Activated CD4-positive, alpha-beta T cell treated with anti-CD3 and anti-CD28 coated beads for 36 hours (primary cell): ENCODE results near the gene PGAM5. TPM values are rescaled to one million over a fixed set of nuclear protein-coding genes. Genes with fewer than 3 reads are reported as not detected.

ENCODE experiments used
- ATAC-seq: fragments of 200-7000 bp; cut with Tn5 transposase; one replicate; pipeline ENCODE4 v1.10.0; 2021; ENCODE audit warnings: mild to moderate bottlenecking, moderate library complexity
- CTCF ChIA-PET: fragments of 350-600 bp; sonication (Branson Sonifier 250); formaldehyde crosslinking; loops from one replicate; lab custom pipeline; 2021; ENCODE audit warnings: antibody characterized with exemption; lab: Charles Lee
- POLR2A ChIA-PET: fragments of 350-600 bp; sonication (Branson Sonifier 250); formaldehyde crosslinking; loops from one replicate; lab custom pipeline; 2021; ENCODE audit warnings: antibody characterized with exemption, inconsistent platforms; lab: Charles Lee
- DNase-seq: peaks from one replicate; pipeline ENCODE4 v3.0.0-alpha.2; 2020
- H3K27ac Mint-ChIP-seq: one replicate; pipeline ENCODE4 v1.8.0; 2021; ENCODE audit warnings: mixed read lengths
- H3K27me3 Mint-ChIP-seq: one replicate; pipeline ENCODE4 v1.8.0; 2021; ENCODE audit warnings: mixed read lengths
- H3K36me3 Mint-ChIP-seq: one replicate; pipeline ENCODE4 v1.8.0; 2021; ENCODE audit warnings: low read depth, mixed read lengths
- H3K4me1 Mint-ChIP-seq: one replicate; pipeline ENCODE4 v1.8.0; 2021; ENCODE audit warnings: mixed read lengths
- H3K4me3 Mint-ChIP-seq: one replicate; pipeline ENCODE4 v1.8.0; 2021; ENCODE audit warnings: mild to moderate bottlenecking, moderate library complexity, mixed read lengths
- H3K9me3 Mint-ChIP-seq: one replicate; pipeline ENCODE4 v1.8.0; 2021; ENCODE audit warnings: low read depth, mixed read lengths
- intact Hi-C, 2 experiments: fragments of 100-400 bp; cut with DNase I in 1 of 2; cut with micrococcal nuclease in 1 of 2; formaldehyde crosslinking; loops; one replicate each; pipeline versions ENCODE4 v1.14.2 to v1.15.1; 2022 to 2024; cut with DNase I, micrococcal nuclease
- total RNA-seq, 2 experiments: library from RNA; stranded (reverse); gene quantifications; one replicate each; pipeline ENCODE4 v1.2.3, GENCODE V29; 2021

Gene PGAM5
- total RNA-seq, 2 experiments from 2014 or later = 65.6 to 74.0 TPM

DNA sequence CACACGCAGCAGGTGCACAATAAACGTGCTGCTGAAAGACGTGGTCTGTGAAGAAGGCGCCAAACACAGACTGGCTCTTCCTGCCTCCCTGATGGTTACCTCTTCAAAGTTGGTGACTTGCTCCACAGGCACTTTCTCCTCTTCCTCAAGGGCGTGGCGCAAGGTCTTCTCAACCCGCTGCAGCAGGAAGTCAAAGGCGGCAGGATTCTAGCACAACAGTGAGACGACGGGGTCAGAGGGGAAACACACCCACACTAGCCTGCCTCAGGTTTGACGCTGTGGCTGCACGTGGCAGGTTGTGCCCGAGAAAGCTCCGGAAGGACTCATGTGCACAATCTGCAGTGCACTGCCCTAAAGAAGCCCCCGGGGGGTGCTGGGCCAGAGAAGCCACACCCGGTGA is 38.5 kb upstream of the PGAM5 start:
- no peaks in the 10 kb centered on the region for H3K27me3 Mint-ChIP-seq
- ATAC-seq = no peak
- ChIA-PET POLR2A (no interaction called here), CTCF (no interaction called here)
- H3K27ac Mint-ChIP-seq = peak overlapping the region; percentile 25
- H3K4me1 Mint-ChIP-seq = no peaks in the 10 kb centered on the region
- peaks cover 63% of the 10 kb centered on the region for H3K36me3 Mint-ChIP-seq
- DNase-seq = no peak
- intact Hi-C loops = no loop called here
- H3K9me3 Mint-ChIP-seq = no peaks in the 10 kb centered on the region
- H3K4me3 Mint-ChIP-seq = no peak overlapping the region

GRCh38 chr12:132672678-132673077 is 38.0 kb upstream of the PGAM5 start:
- no peaks in the 10 kb centered on the region for H3K4me1 Mint-ChIP-seq
- no peak overlapping the region for H3K27ac Mint-ChIP-seq
- intact Hi-C loops = no loop called here
- H3K36me3 Mint-ChIP-seq = peaks cover 63% of the 10 kb centered on the region
- POLR2A ChIA-PET = no interaction called here
- no peaks in the 10 kb centered on the region for H3K9me3 Mint-ChIP-seq
- ATAC-seq (no peak), DNase-seq (no peak)
- CTCF ChIA-PET = no interaction called here
- no peaks in the 10 kb centered on the region for H3K27me3 Mint-ChIP-seq
- H3K4me3 Mint-ChIP-seq = no peak overlapping the region

DNA sequence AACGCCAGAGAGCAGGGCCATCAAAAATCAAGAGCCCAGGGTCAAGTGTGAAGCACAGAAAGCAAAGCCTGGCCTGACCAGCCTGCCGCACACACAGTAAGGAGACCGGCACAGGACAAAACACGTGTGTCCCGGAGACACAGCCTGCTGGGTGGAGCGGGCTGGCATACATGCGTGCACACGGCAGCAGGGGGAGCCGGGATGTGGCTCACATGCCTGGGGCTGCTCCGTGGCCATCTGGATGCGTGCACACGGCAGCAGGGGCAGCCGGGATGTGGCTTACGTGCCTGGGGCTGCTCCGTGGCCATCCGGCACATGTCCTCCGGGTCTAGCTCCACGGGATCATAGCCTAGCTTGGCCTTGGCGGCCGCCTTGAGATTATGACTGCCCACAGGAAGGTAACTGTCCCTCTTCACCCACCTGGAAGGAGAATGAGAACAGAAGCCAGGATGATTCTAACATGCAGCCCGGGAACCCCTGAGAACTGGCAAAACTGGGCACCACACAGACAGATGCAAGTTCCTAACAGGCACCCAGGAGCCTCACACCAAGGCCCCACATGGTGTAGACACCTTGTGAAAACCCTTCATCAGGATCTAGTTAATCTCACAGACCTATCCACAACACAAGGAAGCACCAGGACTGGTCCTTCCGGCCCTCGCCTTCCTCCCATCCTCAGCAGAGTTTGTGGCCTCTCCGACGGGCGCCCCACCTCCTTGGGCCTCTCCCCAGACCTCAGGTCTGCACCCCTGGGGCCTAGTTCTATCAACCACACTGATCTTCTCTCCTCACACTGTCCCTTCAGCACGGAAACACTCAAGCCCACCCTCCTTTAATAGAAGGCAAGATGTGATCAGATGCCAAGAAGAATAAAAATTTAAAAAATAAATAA is 37.1 kb upstream of the PGAM5 start:
- Mint-ChIP-seq H3K9me3 (no peaks in the 10 kb centered on the region), H3K4me1 (no peaks in the 10 kb centered on the region), H3K27me3 (no peaks in the 10 kb centered on the region), H3K4me3 (no peak overlapping the region), H3K36me3 (peaks cover 55% of the 10 kb centered on the region), H3K27ac (no peak overlapping the region)
- ATAC-seq = no peak
- POLR2A ChIA-PET = no interaction called here
- no peak for DNase-seq
- intact Hi-C loops = no loop called here
- CTCF ChIA-PET = no interaction called here

DNA sequence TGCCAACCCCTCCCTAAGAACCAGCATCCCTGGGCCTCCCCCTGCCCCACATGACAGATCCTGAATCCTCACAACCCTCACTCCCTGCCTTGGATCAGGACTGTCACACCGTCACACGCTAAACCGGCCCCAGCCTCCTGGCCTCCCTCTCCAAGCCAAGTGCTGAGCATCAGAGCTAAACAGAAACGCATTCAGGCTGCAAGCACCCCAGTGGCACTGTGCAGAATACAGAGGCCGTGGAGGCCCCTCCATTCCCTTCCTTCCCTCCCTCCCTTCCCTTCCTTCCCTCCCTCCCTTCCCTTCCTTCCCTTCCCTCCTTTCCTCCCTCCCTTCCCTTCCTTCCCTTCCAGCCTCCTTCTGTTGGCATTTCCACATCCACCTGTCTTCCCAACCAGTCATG is 36.1 kb upstream of the PGAM5 start:
- Mint-ChIP-seq H3K27me3 (no peaks in the 10 kb centered on the region), H3K4me3 (no peak overlapping the region), H3K36me3 (peaks cover 56% of the 10 kb centered on the region), H3K27ac (no peak overlapping the region), H3K4me1 (no peaks in the 10 kb centered on the region), H3K9me3 (no peaks in the 10 kb centered on the region)
- intact Hi-C loops = no loop called here
- no peak for DNase-seq
- POLR2A ChIA-PET = no interaction called here
- no peak for ATAC-seq
- CTCF ChIA-PET = no interaction called here

DNA sequence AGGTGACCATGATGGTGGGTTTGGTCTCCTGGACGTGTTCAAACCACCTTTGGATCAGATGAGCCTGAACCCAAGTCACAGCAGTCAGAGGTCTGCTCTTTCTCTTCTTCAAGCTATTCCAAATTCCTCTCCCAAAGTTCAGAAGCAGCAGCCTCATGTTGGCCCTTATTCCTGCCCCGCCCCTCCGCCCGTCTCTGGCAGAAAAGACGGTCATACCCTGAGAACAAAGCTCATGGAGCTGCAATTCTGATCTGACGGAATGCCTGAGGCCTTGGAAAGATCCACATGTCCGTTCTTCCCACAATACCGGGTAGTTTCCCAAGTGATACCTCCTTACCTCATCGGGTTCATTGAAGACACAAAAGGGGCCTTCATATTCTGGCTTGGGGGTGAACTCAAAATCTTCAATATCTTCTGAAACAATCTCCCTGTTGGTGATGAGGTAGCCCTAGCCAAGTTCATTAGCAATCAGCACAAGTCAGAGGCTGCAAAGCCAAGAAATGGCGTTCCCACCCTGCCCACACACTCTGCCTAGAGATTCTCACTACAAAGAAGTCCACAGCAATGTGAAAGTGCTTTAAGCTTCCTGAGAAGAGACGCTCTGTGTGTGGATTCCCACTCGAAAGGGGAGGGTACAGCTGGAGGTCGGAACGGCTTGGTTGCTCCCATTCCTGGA is 34.7 kb upstream of the PGAM5 start:
- H3K27ac Mint-ChIP-seq = no peak overlapping the region
- no peaks in the 10 kb centered on the region for H3K27me3 Mint-ChIP-seq
- ChIA-PET CTCF (interaction anchor here (0.6 kb wide), 1 partner anchor 32 kb away, joined by 3 read pairs; no protein-coding TSS in a partner anchor), POLR2A (no interaction called here)
- ATAC-seq = no peak
- H3K4me3 Mint-ChIP-seq = no peak overlapping the region
- H3K9me3 Mint-ChIP-seq = no peaks in the 10 kb centered on the region
- intact Hi-C loops = no loop called here
- no peak for DNase-seq
- H3K36me3 Mint-ChIP-seq = peaks cover 60% of the 10 kb centered on the region
- no peaks in the 10 kb centered on the region for H3K4me1 Mint-ChIP-seq

- H3K4me1 Mint-ChIP-seq = no peaks in the 10 kb centered on the region
- POLR2A ChIA-PET = no interaction called here
Observed at GRCh38 chr12:132677492-132677891, 33.1 kb upstream of the PGAM5 start.

DNA sequence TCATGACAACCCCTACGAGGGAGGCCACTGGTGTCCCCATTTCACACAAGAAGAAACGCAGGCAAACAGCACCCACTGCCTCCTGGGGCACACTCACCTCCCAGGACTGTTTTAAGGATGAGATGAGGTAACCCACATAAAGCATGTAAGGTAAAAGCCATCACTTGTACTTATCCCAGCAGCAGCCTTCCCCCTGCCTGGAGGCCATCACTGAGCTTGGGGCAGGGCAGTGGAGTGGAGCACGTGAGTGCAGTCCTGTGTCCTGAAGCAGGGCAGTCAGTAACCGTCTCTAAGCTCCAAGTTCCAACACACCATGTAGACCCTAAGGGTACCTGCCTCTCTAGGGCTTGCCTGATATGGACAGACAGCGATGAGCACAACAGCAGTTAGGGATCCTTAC is 25.2 kb upstream of the PGAM5 start:
- DNase-seq (no peak), ATAC-seq (no peak)
- Mint-ChIP-seq H3K36me3 (peaks cover 19% of the 10 kb centered on the region), H3K4me3 (peak overlapping the region; percentile 72), H3K4me1 (peaks cover 19% of the 10 kb centered on the region), H3K27me3 (no peaks in the 10 kb centered on the region), H3K9me3 (no peaks in the 10 kb centered on the region), H3K27ac (peak overlapping the region; percentile 31)
- intact Hi-C loops = loop anchor here in 1 of 2 experiments (5.0 kb wide), 2 partner anchors 193 to 238 kb away; partner anchors contain the start of gene FBRSL1
- ChIA-PET POLR2A (interaction anchor here (0.6 to 1.1 kb wide), 5 partner anchors 26 to 182 kb away, joined by 3 read pairs; no protein-coding TSS in a partner anchor), CTCF (interaction anchor here (1.1 kb wide), 1 partner anchor 71 kb away, joined by 3 read pairs; no protein-coding TSS in a partner anchor)

More at GRCh38 chr12:132677492-132677891, 33.1 kb upstream of the PGAM5 start:
- no peak overlapping the region for H3K4me3 Mint-ChIP-seq
- H3K27me3 Mint-ChIP-seq = no peaks in the 10 kb centered on the region
- no peak overlapping the region for H3K27ac Mint-ChIP-seq
- intact Hi-C loops = no loop called here
- no peaks in the 10 kb centered on the region for H3K9me3 Mint-ChIP-seq
- CTCF ChIA-PET = no interaction called here
- ATAC-seq (no peak), DNase-seq (no peak)
- peaks cover 52% of the 10 kb centered on the region for H3K36me3 Mint-ChIP-seq

GRCh38 chr12:132686825-132687210 is 23.8 kb upstream of the PGAM5 start:
- Mint-ChIP-seq H3K27ac (peak overlapping the region; percentile 55), H3K27me3 (no peaks in the 10 kb centered on the region), H3K9me3 (no peaks in the 10 kb centered on the region), H3K4me1 (peaks cover 19% of the 10 kb centered on the region), H3K4me3 (peak overlapping the region; percentile 72), H3K36me3 (peaks cover 18% of the 10 kb centered on the region)
- CTCF ChIA-PET = no interaction called here
- DNase-seq (no peak), ATAC-seq (peak; percentile 8)
- POLR2A ChIA-PET = no interaction called here
- intact Hi-C loops = loop anchor here (1.0 to 5.0 kb wide), 10 partner anchors 23 to 240 kb away; partner anchors contain the start of genes PGAM5 (in 2 of the 2), ANKLE2 (in 1 of the 2), CHFR (in 1 of the 2) and FBRSL1 (in 1 of the 2)

DNA sequence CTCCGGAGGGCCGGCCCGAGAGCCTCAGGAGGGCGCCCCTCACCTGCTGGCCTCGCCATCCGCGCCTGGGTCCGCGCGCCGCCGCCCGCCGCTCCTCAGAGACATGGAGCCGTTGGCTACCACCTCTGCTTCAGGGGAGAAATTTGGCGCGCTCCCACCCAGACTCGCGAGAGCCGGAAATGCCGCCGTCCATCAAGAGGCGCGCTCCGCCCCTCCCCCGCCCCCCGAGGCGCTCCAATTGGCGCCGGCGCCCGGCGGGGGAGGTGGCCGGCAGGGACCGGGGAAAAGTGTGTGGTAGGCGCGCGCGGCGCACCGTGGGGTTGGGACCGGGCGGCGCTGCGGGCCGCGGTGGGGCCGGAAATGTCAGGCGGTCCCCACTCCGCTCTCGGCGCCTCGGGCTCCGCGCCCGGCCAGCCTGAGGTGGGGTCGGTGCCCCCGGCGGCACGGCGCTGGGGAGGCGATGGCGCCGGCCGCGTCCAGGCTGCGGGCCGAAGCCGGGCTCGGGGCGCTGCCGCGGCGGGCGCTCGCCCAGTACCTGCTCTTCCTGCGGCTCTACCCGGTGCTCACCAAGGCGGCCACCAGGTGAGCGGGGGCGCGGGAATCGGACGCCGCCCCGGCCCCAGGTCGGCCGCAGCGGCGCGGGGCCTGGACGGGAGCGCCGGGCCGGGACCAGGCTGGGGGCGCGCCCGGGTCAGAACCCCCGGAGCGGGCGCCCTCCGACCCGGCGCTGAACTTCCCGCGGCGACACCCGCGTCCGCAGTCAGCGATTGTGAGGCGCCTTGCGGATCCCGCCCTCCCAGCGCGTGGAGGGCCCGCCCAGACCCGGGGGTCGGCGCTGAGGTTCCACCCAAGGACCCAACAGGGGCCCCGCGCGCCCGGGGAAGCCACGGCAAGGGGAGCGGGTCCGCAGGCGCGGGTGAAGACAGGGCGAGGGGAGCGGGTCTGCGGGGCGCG is 23.2 kb upstream of the PGAM5 start, which contains the start of the genes POLE and PXMP2:
TSS of gene POLE (minus strand) at position 132 of the 954 bp plus-strand sequence. CDS start at position 105, 27 bp downstream.
TSS of gene PXMP2 (plus strand) at position 377 of the 954 bp plus-strand sequence. CDS start at position 461, 84 bp downstream.
- H3K27ac Mint-ChIP-seq = peak within 1 kb of the TSS; percentile 55
- ATAC-seq (peak; percentile 94), DNase-seq (peak; percentile 98)
- ChIA-PET CTCF (no interaction called here), POLR2A (no interaction called here)
- no peaks in the 10 kb centered on the region for H3K9me3 Mint-ChIP-seq
- intact Hi-C loops = loop anchor here (1.0 to 5.0 kb wide), 10 partner anchors 23 to 240 kb away; partner anchors contain the start of genes PGAM5 (in 2 of the 2), ANKLE2 (in 1 of the 2), CHFR (in 1 of the 2) and FBRSL1 (in 1 of the 2)
- H3K4me1 Mint-ChIP-seq = peaks cover 19% of the 10 kb centered on the region
- peaks cover 18% of the 10 kb centered on the region for H3K36me3 Mint-ChIP-seq
- no peaks in the 10 kb centered on the region for H3K27me3 Mint-ChIP-seq
- peak within 1 kb of the TSS; percentile 72 for H3K4me3 Mint-ChIP-seq

GRCh38 chr12:132689227-132689626 is 21.4 kb upstream of the PGAM5 start:
- ATAC-seq (no peak), DNase-seq (no peak)
- H3K27ac Mint-ChIP-seq = no peak overlapping the region
- ChIA-PET POLR2A (no interaction called here), CTCF (no interaction called here)
- H3K4me1 Mint-ChIP-seq = peaks cover 19% of the 10 kb centered on the region
- H3K27me3 Mint-ChIP-seq = no peaks in the 10 kb centered on the region
- H3K9me3 Mint-ChIP-seq = no peaks in the 10 kb centered on the region
- intact Hi-C loops = loop anchor here in 1 of 2 experiments (5.0 kb wide), 2 partner anchors 197 to 242 kb away; partner anchors contain the start of gene FBRSL1
- H3K4me3 Mint-ChIP-seq = peak overlapping the region; percentile 61
- peaks cover 15% of the 10 kb centered on the region for H3K36me3 Mint-ChIP-seq
